A673 (cell line): Measurements from ENCODE around the gene NRXN3. TPM values are rescaled to one million over a fixed set of nuclear protein-coding genes. Genes with fewer than 3 reads are reported as not detected.

Source experiments
- BruUV-seq: library from RNA; stranded (reverse); fragments of 400-500 nt; replicated peaks from 2 replicates; lab custom pipeline; 2021; lab: Mats Ljungman, UMichigan
- CTCF ChIA-PET: fragments of 300-600 bp; sonication (Branson Sonifier 250); formaldehyde crosslinking; loops from one replicate; lab custom pipeline; 2022; ENCODE audit warnings: antibody characterized with exemption; lab: Charles Lee
- POLR2A ChIA-PET: fragments of 300-600 bp; sonication (Branson Sonifier 250); formaldehyde crosslinking; loops from one replicate; lab custom pipeline; 2022; ENCODE audit warnings: antibody characterized with exemption; ENCODE audit not compliant: low non-redundant PET; lab: Charles Lee
- DNase-seq: peaks from one replicate; pipeline ENCODE4 v3.0.0-alpha.2; 2015; ENCODE audit warnings: low spot score
- H3K27ac ChIP-seq: fragments of 200-600 bp; sonication (generic); 2 replicates; pipeline ENCODE4 v1.5.1; 2016; ENCODE audit warnings: mixed run types, low read depth, mild to moderate bottlenecking, mixed read lengths, antibody characterized with exemption, low read length; ENCODE audit not compliant: poor library complexity, severe bottlenecking
- H3K27me3 ChIP-seq: fragments of 200-600 bp; sonication (generic); replicated peaks from 2 replicates; pipeline ENCODE4 v1.6.1; 2017; ENCODE audit warnings: mixed run types, low read depth, mild to moderate bottlenecking, mixed read lengths, antibody characterized with exemption, low read length; ENCODE audit not compliant: insufficient read depth, poor library complexity
- H3K36me3 ChIP-seq: fragments of 200-600 bp; sonication (generic); 2 replicates; pipeline ENCODE4 v1.6.1; 2016; ENCODE audit warnings: mixed run types, mild to moderate bottlenecking, mixed read lengths, antibody characterized with exemption, low read length; ENCODE audit not compliant: insufficient read depth, poor library complexity, severe bottlenecking
- H3K4me1 ChIP-seq: fragments of 200-600 bp; sonication (generic); 2 replicates; pipeline ENCODE4 v1.6.1; 2017; ENCODE audit warnings: mixed run types, mild to moderate bottlenecking, mixed read lengths, antibody characterized with exemption, low read length; ENCODE audit not compliant: insufficient read depth, poor library complexity, severe bottlenecking
- H3K4me3 ChIP-seq: fragments of 200-600 bp; sonication (generic); 2 replicates; pipeline ENCODE4 v1.5.1; 2016; ENCODE audit warnings: low read depth, mixed run types, mild to moderate bottlenecking, mixed read lengths, low read length; ENCODE audit not compliant: poor library complexity, severe bottlenecking
- H3K9me3 ChIP-seq: fragments of 200-600 bp; sonication (generic); 2 replicates; pipeline ENCODE4 v1.6.1; 2016; ENCODE audit warnings: mixed run types, low read depth, mild to moderate bottlenecking, mixed read lengths, antibody characterized with exemption, low read length; ENCODE audit not compliant: poor library complexity, severe bottlenecking
- EZH2 ChIP-seq: fragments of 200-600 bp; sonication (generic); IDR thresholded peaks from 2 replicates; pipeline ENCODE4 v1.6.1; 2017; ENCODE audit warnings: borderline replicate concordance, low read depth, mild to moderate bottlenecking, mixed read lengths, antibody characterized with exemption, low read length; ENCODE audit not compliant: poor library complexity, severe bottlenecking
- intact Hi-C: fragments of 100-400 bp; cut with micrococcal nuclease; formaldehyde crosslinking; loops from one replicate; pipeline ENCODE4 v1.10.0; 2022; ENCODE audit not compliant: unreplicated experiment
- total RNA-seq: library from RNA; stranded (reverse); gene quantifications from 2 replicates; pipeline ENCODE4 v1.2.3, GENCODE V29; 2021
- TF ChIP-seq, protein P1 (sequence below): fragments of 300-800, 200-600 bp; sonication (generic); conservative IDR thresholded peaks from 2 replicates; pipeline ENCODE4 v1.5.1; 2017; ENCODE audit warnings: low read depth, mild to moderate bottlenecking, antibody characterized with exemption, low read length, moderate library complexity, mixed read lengths

Gene NRXN3
- total RNA-seq, 1 experiment from 2014 or later, result 0.21 TPM

DNA sequence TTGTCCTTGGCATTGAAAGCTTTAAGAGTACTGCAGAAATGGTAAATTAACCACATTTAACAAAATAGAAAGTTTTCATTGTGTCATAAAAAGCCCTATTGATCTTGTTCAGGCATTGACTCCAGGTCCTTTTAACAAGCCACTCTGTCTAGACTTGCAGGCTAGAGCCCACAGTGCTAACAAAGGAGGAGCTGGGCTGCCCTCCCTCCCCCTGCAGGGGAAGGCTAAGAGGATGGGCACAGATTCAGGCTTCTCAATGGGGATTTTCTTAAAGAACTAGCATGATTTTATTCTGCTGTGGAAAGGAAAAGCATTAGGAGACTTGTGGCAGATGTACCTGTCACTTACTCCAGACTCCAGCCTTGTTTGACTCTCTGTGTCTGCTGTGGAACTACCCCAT lies 463.6 kb downstream of the NRXN3 start:
- no peak overlapping the region for H3K4me3 ChIP-seq
- DNase-seq, result no peak
- H3K27ac ChIP-seq, result no peak overlapping the region
- TF ChIP-seq EZH2, result no peak
- TF ChIP-seq, protein P1, sequence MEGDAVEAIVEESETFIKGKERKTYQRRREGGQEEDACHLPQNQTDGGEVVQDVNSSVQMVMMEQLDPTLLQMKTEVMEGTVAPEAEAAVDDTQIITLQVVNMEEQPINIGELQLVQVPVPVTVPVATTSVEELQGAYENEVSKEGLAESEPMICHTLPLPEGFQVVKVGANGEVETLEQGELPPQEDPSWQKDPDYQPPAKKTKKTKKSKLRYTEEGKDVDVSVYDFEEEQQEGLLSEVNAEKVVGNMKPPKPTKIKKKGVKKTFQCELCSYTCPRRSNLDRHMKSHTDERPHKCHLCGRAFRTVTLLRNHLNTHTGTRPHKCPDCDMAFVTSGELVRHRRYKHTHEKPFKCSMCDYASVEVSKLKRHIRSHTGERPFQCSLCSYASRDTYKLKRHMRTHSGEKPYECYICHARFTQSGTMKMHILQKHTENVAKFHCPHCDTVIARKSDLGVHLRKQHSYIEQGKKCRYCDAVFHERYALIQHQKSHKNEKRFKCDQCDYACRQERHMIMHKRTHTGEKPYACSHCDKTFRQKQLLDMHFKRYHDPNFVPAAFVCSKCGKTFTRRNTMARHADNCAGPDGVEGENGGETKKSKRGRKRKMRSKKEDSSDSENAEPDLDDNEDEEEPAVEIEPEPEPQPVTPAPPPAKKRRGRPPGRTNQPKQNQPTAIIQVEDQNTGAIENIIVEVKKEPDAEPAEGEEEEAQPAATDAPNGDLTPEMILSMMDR, result no peak
- intact Hi-C loops, result no loop called here
- H3K36me3 ChIP-seq, result no peaks in the 10 kb centered on the region
- POLR2A ChIA-PET, result no interaction called here
- H3K9me3 ChIP-seq, result no peaks in the 10 kb centered on the region
- H3K4me1 ChIP-seq, result no peaks in the 10 kb centered on the region
- H3K27me3 ChIP-seq, result peaks cover 5% of the 10 kb centered on the region
- no TSS peak for BruUV-seq
- CTCF ChIA-PET, result no interaction called here

DNA sequence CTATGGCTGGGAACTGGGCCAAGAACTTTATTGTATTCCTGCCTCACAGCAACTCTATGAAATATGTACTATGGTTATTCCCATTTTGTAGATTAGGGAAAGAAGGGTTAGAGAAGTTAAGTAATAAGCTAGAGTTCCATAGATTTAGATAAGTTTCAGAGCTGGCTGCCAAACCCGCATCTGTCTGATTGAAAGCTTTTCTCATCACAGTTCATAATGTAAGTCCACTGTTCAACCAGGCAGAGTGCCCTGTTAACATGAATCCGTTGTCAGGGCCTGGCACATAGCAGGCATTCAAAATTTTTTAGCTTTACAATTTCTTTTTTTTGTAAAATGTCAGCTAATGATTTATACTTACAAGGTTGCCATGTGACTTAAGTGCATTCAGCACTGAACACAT lies 467.3 kb downstream of the NRXN3 start:
- ChIA-PET POLR2A (interaction anchor here (0.7 kb wide), 1 partner anchor 53 kb away, joined by 3 read pairs; no protein-coding TSS in a partner anchor), CTCF (no interaction called here)
- H3K9me3 ChIP-seq, result no peaks in the 10 kb centered on the region
- TF ChIP-seq, protein P1, result no peak
- no peak for TF ChIP-seq EZH2
- DNase-seq, result no peak
- intact Hi-C loops, result no loop called here
- H3K36me3 ChIP-seq, result no peaks in the 10 kb centered on the region
- no peak overlapping the region for H3K27ac ChIP-seq
- no TSS peak for BruUV-seq
- peaks cover 5% of the 10 kb centered on the region for H3K27me3 ChIP-seq
- H3K4me3 ChIP-seq, result no peak overlapping the region
- H3K4me1 ChIP-seq, result no peaks in the 10 kb centered on the region

DNA sequence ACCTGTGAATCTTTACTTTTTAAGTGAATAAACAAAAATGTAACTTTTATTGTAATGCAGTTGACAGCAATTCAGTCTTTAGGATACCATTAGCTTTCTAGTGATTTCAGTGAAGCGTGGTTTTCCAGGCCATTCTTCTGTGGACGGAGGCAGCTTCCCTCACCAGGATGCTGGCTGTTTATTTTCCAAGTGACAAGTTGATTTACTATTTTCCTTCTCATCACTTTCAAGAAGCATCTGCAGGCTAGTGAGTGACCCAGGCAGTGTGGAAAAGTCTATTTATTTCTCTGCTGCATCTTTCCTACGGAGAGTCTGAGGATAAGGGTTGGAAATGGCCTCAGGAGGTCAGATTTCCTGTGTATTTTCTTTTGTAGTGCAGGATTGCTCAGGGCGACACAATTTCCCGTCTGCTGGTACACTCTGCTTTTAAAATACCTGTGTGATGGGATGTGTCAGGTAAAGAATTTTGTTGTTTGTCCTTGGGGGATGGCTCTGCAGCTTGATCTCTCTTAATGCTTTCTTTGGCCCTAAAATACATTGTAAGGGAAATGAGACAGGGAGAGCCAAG lies 467.8 kb downstream of the NRXN3 start:
- intact Hi-C loops, result no loop called here
- POLR2A ChIA-PET, result no interaction called here

More for the DNA sequence above, 467.8 kb downstream of the NRXN3 start:
- no peaks in the 10 kb centered on the region for H3K36me3 ChIP-seq
- TF ChIP-seq, protein P1, result no peak
- TF ChIP-seq EZH2, result no peak
- H3K4me1 ChIP-seq, result no peaks in the 10 kb centered on the region
- no peaks in the 10 kb centered on the region for H3K9me3 ChIP-seq
- no peak overlapping the region for H3K27ac ChIP-seq
- DNase-seq, result no peak
- BruUV-seq, result no TSS peak
- CTCF ChIA-PET, result no interaction called here
- peaks cover 5% of the 10 kb centered on the region for H3K27me3 ChIP-seq
- no peak overlapping the region for H3K4me3 ChIP-seq
